Mammary epithelial cell (primary cell): Measurements from ENCODE around the gene TET3.

Source experiments
- EZH2 ChIP-seq: IDR thresholded peaks from 2 replicates; pipeline ENCODE4 v1.6.1; 2012; ENCODE audit warnings: low read length, inconsistent platforms, borderline replicate concordance
- TF ChIP-seq, protein P1 (sequence below), 2 donors: IDR thresholded peaks in 1 of 2; conservative IDR thresholded peaks in 1 of 2; 2 replicates each; pipeline ENCODE4 v1.5.1; 2011 to 2012; ENCODE audit warnings: inconsistent platforms in 2 of 2, low read length in 2 of 2, mild to moderate bottlenecking in 2 of 2, control low read depth in 1 of 2, low read depth in 1 of 2; ENCODE audit not compliant: insufficient read depth in 1 of 2; ENCODE audit errors: extremely low read depth in 1 of 2

- TF ChIP-seq, protein P1, sequence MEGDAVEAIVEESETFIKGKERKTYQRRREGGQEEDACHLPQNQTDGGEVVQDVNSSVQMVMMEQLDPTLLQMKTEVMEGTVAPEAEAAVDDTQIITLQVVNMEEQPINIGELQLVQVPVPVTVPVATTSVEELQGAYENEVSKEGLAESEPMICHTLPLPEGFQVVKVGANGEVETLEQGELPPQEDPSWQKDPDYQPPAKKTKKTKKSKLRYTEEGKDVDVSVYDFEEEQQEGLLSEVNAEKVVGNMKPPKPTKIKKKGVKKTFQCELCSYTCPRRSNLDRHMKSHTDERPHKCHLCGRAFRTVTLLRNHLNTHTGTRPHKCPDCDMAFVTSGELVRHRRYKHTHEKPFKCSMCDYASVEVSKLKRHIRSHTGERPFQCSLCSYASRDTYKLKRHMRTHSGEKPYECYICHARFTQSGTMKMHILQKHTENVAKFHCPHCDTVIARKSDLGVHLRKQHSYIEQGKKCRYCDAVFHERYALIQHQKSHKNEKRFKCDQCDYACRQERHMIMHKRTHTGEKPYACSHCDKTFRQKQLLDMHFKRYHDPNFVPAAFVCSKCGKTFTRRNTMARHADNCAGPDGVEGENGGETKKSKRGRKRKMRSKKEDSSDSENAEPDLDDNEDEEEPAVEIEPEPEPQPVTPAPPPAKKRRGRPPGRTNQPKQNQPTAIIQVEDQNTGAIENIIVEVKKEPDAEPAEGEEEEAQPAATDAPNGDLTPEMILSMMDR (conservative IDR thresholded peaks at IDR 0.05 in 1 of 2, IDR thresholded peaks at IDR 0.05 in 1 of 2; ENCODE audit: extremely low read depth in 1 of 2, insufficient read depth in 1 of 2, low read depth in 1 of 2, low read length in 2 of 2): no peak
- TF ChIP-seq EZH2: no peak
These were observed 44.0 kb downstream of the TET3 start for GRCh38 chr2:74028741-74029140.
